ENCODE results near the gene YTHDF2. TPM values are rescaled to one million over a fixed set of nuclear protein-coding genes. Genes with fewer than 3 reads are reported as not detected.

The YTHDF2 gene
- total RNA-seq, 1 experiment from 2014 or later, result 200 TPM

DNA sequence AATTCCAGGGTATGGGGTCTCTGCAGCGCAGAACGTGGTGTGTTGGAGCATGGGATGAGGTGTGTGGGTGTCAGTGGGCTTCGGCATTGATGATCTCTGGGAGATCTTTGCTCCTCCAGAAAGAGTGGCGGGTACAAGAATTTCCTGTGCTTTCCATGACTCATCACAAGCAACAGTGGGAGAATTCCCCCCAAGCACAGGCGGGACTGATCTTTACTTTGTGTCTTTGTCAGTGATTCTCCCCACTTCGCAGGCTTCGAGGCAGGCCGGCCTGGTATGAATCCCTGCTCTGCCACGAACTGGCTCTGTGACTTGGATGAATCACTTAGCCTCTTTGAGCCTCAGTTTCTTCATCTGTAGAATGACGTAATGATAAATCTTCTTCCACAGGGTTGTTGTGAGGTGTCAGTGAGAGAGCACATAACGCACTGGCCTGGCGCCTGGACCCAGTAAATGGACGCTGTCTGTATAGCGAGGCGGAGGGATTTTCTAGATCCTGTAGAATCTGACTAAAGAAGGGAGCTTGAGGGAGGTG lies 77.3 kb downstream of the YTHDF2 start:
- Mint-ChIP-seq H3K27me3 (ENCODE audit: low read depth) (peaks cover 54% of the 10 kb centered on the region), H3K4me3 (no peak overlapping the region; a peak in 1 of 5 replicates), H3K36me3 (ENCODE audit: insufficient read depth in 1 of 3, low read depth in 3 of 3) (peaks cover 0 to 8% (median 5%) of the 10 kb centered on the region in 3 experiments; a peak in 3 of 7 replicates), H3K4me1 (peaks cover 9 to 28% of the 10 kb centered on the region in 2 experiments), H3K9me3 (peaks cover 2 to 10% of the 10 kb centered on the region in 2 experiments; a peak in 3 of 5 replicates), H3K27ac (no peak overlapping the region)
- no peaks in the 10 kb centered on the region for H3K9me3 ChIP-seq (ENCODE audit: control insufficient read depth, low read depth, low read length)
- H3K14ac ChIP-seq (ENCODE audit: insufficient read depth, low read length), result no peak overlapping the region
- no peak for DNase-seq
- H3K27me3 ChIP-seq (ENCODE audit: insufficient read depth, low read length), result peaks cover 25% of the 10 kb centered on the region
- no peak overlapping the region for H2BK120ac ChIP-seq (ENCODE audit: low read depth, low read length, poor library complexity, severe bottlenecking)
- H3K56ac ChIP-seq (ENCODE audit: insufficient read length, low read depth, low read length), result no peak overlapping the region
- H3K79me1 ChIP-seq (ENCODE audit: insufficient read depth, low read depth, low read length, poor library complexity, severe bottlenecking), result no peaks in the 10 kb centered on the region
- H3K27ac ChIP-seq (ENCODE audit: insufficient read length, low read depth, low read length), result no peak overlapping the region
- TF ChIP-seq, protein P1, sequence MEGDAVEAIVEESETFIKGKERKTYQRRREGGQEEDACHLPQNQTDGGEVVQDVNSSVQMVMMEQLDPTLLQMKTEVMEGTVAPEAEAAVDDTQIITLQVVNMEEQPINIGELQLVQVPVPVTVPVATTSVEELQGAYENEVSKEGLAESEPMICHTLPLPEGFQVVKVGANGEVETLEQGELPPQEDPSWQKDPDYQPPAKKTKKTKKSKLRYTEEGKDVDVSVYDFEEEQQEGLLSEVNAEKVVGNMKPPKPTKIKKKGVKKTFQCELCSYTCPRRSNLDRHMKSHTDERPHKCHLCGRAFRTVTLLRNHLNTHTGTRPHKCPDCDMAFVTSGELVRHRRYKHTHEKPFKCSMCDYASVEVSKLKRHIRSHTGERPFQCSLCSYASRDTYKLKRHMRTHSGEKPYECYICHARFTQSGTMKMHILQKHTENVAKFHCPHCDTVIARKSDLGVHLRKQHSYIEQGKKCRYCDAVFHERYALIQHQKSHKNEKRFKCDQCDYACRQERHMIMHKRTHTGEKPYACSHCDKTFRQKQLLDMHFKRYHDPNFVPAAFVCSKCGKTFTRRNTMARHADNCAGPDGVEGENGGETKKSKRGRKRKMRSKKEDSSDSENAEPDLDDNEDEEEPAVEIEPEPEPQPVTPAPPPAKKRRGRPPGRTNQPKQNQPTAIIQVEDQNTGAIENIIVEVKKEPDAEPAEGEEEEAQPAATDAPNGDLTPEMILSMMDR (conservative IDR thresholded peaks at IDR 0.05), result no peak
- H3K4me1 ChIP-seq (ENCODE audit: insufficient read depth, low read length), result no peaks in the 10 kb centered on the region
- H3K9ac ChIP-seq (ENCODE audit: extremely low read depth, insufficient read length, low read length), result no peak overlapping the region
- H3K18ac ChIP-seq (ENCODE audit: insufficient read length, low read depth, low read length), result no peak overlapping the region
- H3K23ac ChIP-seq (ENCODE audit: insufficient read length, low read depth, low read length), result no peak overlapping the region
- H3K4ac ChIP-seq (ENCODE audit: low read depth, low read length), result no peak overlapping the region
- H2BK15ac ChIP-seq (ENCODE audit: low read depth, low read length), result no peak overlapping the region
- no peaks in the 10 kb centered on the region for H3K79me2 ChIP-seq (ENCODE audit: insufficient read depth, low read length)
- H3K23me2 ChIP-seq (ENCODE audit: insufficient read length, low read depth, low read length, poor library complexity, severe bottlenecking), result no peaks in the 10 kb centered on the region
- H3T11ph ChIP-seq (ENCODE audit: low read length), result no peak overlapping the region
- H2BK12ac ChIP-seq (ENCODE audit: insufficient read length, low read depth, low read length), result no peak overlapping the region
- H2BK20ac ChIP-seq (ENCODE audit: low read depth, low read length, poor library complexity, severe bottlenecking), result no peak overlapping the region
- H2AK5ac ChIP-seq (ENCODE audit: insufficient read length, low read length), result no peak overlapping the region
- H4K8ac ChIP-seq (replicated peaks; ENCODE audit: insufficient read length, low read depth, low read length), result no peak overlapping the region
- no peak overlapping the region for H4K5ac ChIP-seq (ENCODE audit: insufficient read length, low read depth, low read length)
- H3K4me2 ChIP-seq (ENCODE audit: insufficient read depth, insufficient read length, low read length), result no peak overlapping the region
- H2AFZ ChIP-seq (ENCODE audit: low read length), result no peak overlapping the region
- H4K91ac ChIP-seq (ENCODE audit: insufficient read length, low read depth, low read length), result no peak overlapping the region
- no CpG with 5 or more reads among the region's 15 CpGs for WGBS (ENCODE audit: extremely low coverage, insufficient read length, low lambda C conversion rate)
- no peaks in the 10 kb centered on the region for H4K20me1 ChIP-seq (ENCODE audit: control insufficient read depth, insufficient read depth, insufficient read length)
- H2BK5ac ChIP-seq (ENCODE audit: insufficient read length, low read length), result no peak overlapping the region

Data from H9 (cell line).